Stimulated activated CD8-positive, alpha-beta memory T cell treated with anti-CD3 and anti-CD28 coated beads, Interleukin-15, amount 100 ng/mL, for 48 hours (primary cell): ENCODE measurements around the gene RPA3.

Experiments used
- DNase-seq, 2 donors: peaks; one replicate each; pipeline ENCODE4 v3.0.0-alpha.2; 2020; ENCODE audit warnings: low read depth in 2 of 2

The RPA3 gene

GRCh38 chr7:7607010-7607409 is 111.4 kb downstream of the RPA3 start:
- DNase-seq: no peak

GRCh38 chr7:7596176-7596575 is 122.2 kb downstream of the RPA3 start:
- no peak for DNase-seq

- no peak for DNase-seq
Measured at GRCh38 chr7:7595451-7595850, 123.0 kb downstream of the RPA3 start.
